GM18907 (cell line): ENCODE data around the gene CREBBP.
"Not testable (repeated sequence)": the region's sequence is repeated elsewhere in the genome, so short reads cannot be mapped to it uniquely, and the experiment has no call there.

Experiments used
- ATAC-seq: cut with Tn5 transposase; IDR thresholded peaks from one replicate; pipeline ENCODE4 v1.9.1; 2021; ENCODE audit warnings: mild to moderate bottlenecking, moderate library complexity; ENCODE audit not compliant: unreplicated experiment

The CREBBP gene

GRCh38 chr16:3725276-3725675 lies 155.2 kb downstream of the CREBBP start:
- no peak for ATAC-seq

GRCh38 chr16:3722508-3722907 lies 158.0 kb downstream of the CREBBP start:
- no peak for ATAC-seq

GRCh38 chr16:3720418-3720817 lies 160.1 kb downstream of the CREBBP start:
- ATAC-seq, result no peak

GRCh38 chr16:3718628-3719027 lies 161.9 kb downstream of the CREBBP start:
- no peak for ATAC-seq

- no peak for ATAC-seq
These were observed 162.5 kb downstream of the CREBBP start for GRCh38 chr16:3718019-3718391.

GRCh38 chr16:3717235-3718018 lies 163.1 kb downstream of the CREBBP start, which contains the start of gene TRAP1:
TRAP1 (minus strand) TSS chr16:3717524; CDS start chr16:3717508, 16 bp downstream.
- ATAC-seq, result peak; percentile 81

- ATAC-seq, result peak; percentile 26
These were observed 163.7 kb downstream of the CREBBP start for GRCh38 chr16:3716831-3717234.

GRCh38 chr16:3715430-3715829 lies 165.1 kb downstream of the CREBBP start:
- no peak for ATAC-seq

- ATAC-seq, result not testable (repeated sequence)
These were observed 166.1 kb downstream of the CREBBP start for GRCh38 chr16:3714378-3714777.

GRCh38 chr16:3713587-3714242 lies 166.8 kb downstream of the CREBBP start:
- ATAC-seq, result no peak

- no peak for ATAC-seq
These were observed 167.6 kb downstream of the CREBBP start for GRCh38 chr16:3712861-3713372.

- ATAC-seq, result no peak
These were observed 174.1 kb downstream of the CREBBP start for GRCh38 chr16:3706253-3707012.

GRCh38 chr16:3702082-3702481 lies 178.4 kb downstream of the CREBBP start:
- no peak for ATAC-seq

GRCh38 chr16:3701531-3701930 lies 179.0 kb downstream of the CREBBP start:
- ATAC-seq, result no peak

- ATAC-seq, result no peak
These were observed 181.6 kb downstream of the CREBBP start for GRCh38 chr16:3698941-3699340.

GRCh38 chr16:3696425-3697218 lies 183.9 kb downstream of the CREBBP start:
- no peak for ATAC-seq

- ATAC-seq, result no peak
These were observed 184.7 kb downstream of the CREBBP start for GRCh38 chr16:3695610-3696369.

GRCh38 chr16:3694051-3694450 lies 186.5 kb downstream of the CREBBP start:
- no peak for ATAC-seq

GRCh38 chr16:3691761-3692160 lies 188.8 kb downstream of the CREBBP start:
- ATAC-seq, result no peak
